A549 (cell line): ENCODE measurements around the gene ENTPD3.

Source experiments
- CTCF ChIP-seq: fragments of >200 bp; sonication (Bioruptor Twin); formaldehyde crosslinking; IDR thresholded peaks from 3 replicates; pipeline ENCODE4 v1.5.1; 2016
- HDAC2 ChIP-seq: fragments of 200-600 bp; sonication (generic); IDR thresholded peaks from 2 replicates; pipeline ENCODE4 v1.6.1; 2016
- NFE2L2 ChIP-seq: fragments of 150-350 bp; conservative IDR thresholded peaks from 2 replicates; pipeline ENCODE4 v1.6.1; 2014; ENCODE audit warnings: low read length
- SMC3 ChIP-seq: fragments of >200 bp; sonication (Bioruptor Twin); formaldehyde crosslinking; IDR thresholded peaks from 3 replicates; pipeline ENCODE4 v1.6.1; 2018; ENCODE audit warnings: inconsistent platforms

- TF ChIP-seq HDAC2 (no peak), CTCF (no peak), SMC3 (no peak), NFE2L2 (no peak)
These were observed 81.0 kb downstream of the ENTPD3 start for GRCh38 chr3:40468018-40468417.
